ENCODE data around the gene TP53TG5.
A peak's percentile ranks its signal among the peaks of the same experiment; 100 is the strongest.

The TP53TG5 gene

GRCh38 chr20:45404438-45404837 is 26.3 kb upstream of the TP53TG5 start:
- no peak for DNase-seq

GRCh38 chr20:45402946-45403345 is 24.8 kb upstream of the TP53TG5 start:
- no peak for DNase-seq

- no peak for DNase-seq
Observed at GRCh38 chr20:45400346-45401031, 22.4 kb upstream of the TP53TG5 start.

- DNase-seq: no peak
Observed at GRCh38 chr20:45399018-45399417, 20.9 kb upstream of the TP53TG5 start.

GRCh38 chr20:45395114-45395415 is 16.9 kb upstream of the TP53TG5 start:
- DNase-seq: no peak

GRCh38 chr20:45394221-45395113 is 16.3 kb upstream of the TP53TG5 start:
- DNase-seq: no peak

- no peak for DNase-seq
Observed at GRCh38 chr20:45392733-45393132, 14.6 kb upstream of the TP53TG5 start.

GRCh38 chr20:45391559-45391958 is 13.4 kb upstream of the TP53TG5 start:
- DNase-seq: no peak

GRCh38 chr20:45390931-45391330 is 12.8 kb upstream of the TP53TG5 start:
- DNase-seq: no peak

GRCh38 chr20:45387274-45387673 is 9.1 kb upstream of the TP53TG5 start:
- DNase-seq: no peak

GRCh38 chr20:45377269-45377668 is 856 bp downstream of the TP53TG5 start:
- no peak for DNase-seq

GRCh38 chr20:45374966-45375365 is 3.2 kb downstream of the TP53TG5 start:
- no peak for DNase-seq

GRCh38 chr20:45374101-45374467 is 4.0 kb downstream of the TP53TG5 start:
- no peak for DNase-seq

GRCh38 chr20:45373353-45374100 is 4.6 kb downstream of the TP53TG5 start:
- DNase-seq: peak; percentile 75

- DNase-seq: no peak
Observed at GRCh38 chr20:45372646-45373352, 5.3 kb downstream of the TP53TG5 start.

GRCh38 chr20:45372241-45372640 is 5.9 kb downstream of the TP53TG5 start:
- DNase-seq: no peak

GRCh38 chr20:45370571-45371160 is 7.5 kb downstream of the TP53TG5 start:
- no peak for DNase-seq

- DNase-seq: no peak
Observed at GRCh38 chr20:45368221-45368980, 9.7 kb downstream of the TP53TG5 start.

- DNase-seq: no peak
Observed at GRCh38 chr20:45367126-45367525, 11.0 kb downstream of the TP53TG5 start.

GRCh38 chr20:45366631-45367030 is 11.5 kb downstream of the TP53TG5 start:
- DNase-seq: no peak

- DNase-seq: no peak
Observed at GRCh38 chr20:45366192-45366591, 11.9 kb downstream of the TP53TG5 start.

- no peak for DNase-seq
Observed at GRCh38 chr20:45365444-45365970, 12.6 kb downstream of the TP53TG5 start.

Measured in 8988T (cell line).